Osteoblast (primary cell): ENCODE results near the gene GLI1. TPM values are rescaled to one million over a fixed set of nuclear protein-coding genes. Genes with fewer than 3 reads are reported as not detected.
A peak's percentile ranks its signal among the peaks of the same experiment; 100 is the strongest.

Source experiments
- DNase-seq: peaks from one replicate; pipeline ENCODE4 v3.0.0; 2011; ENCODE audit warnings: low spot score, mixed read lengths; ENCODE audit not compliant: insufficient read length; ENCODE audit errors: missing footprints
- H2AFZ ChIP-seq: 2 replicates; pipeline ENCODE4 v1.6.0; 2011; ENCODE audit warnings: mild to moderate bottlenecking, low read length
- H3K27ac ChIP-seq: 2 replicates; pipeline ENCODE4 v1.5.1; 2011; ENCODE audit warnings: mild to moderate bottlenecking, low read depth, low read length, moderate library complexity
- H3K27me3 ChIP-seq: 2 replicates; pipeline ENCODE4 v1.6.0; 2012; ENCODE audit warnings: mild to moderate bottlenecking, control low read depth, inconsistent platforms, low read length, moderate library complexity; ENCODE audit not compliant: insufficient read depth
- H3K36me3 ChIP-seq: 2 replicates; pipeline ENCODE4 v1.5.1; 2011; ENCODE audit warnings: mild to moderate bottlenecking, low read length, control low read depth, moderate library complexity; ENCODE audit not compliant: insufficient read depth
- H3K4me1 ChIP-seq: 2 replicates; pipeline ENCODE4 v1.5.1; 2011; ENCODE audit warnings: mild to moderate bottlenecking, low read length, control low read depth, moderate library complexity; ENCODE audit not compliant: insufficient read depth
- H3K4me2 ChIP-seq: 2 replicates; pipeline ENCODE4 v1.6.0; 2011; ENCODE audit warnings: mild to moderate bottlenecking, low read length; ENCODE audit not compliant: insufficient read depth
- H3K4me3 ChIP-seq: fragments of 200-600 bp; sonication (generic); 3 replicates; pipeline ENCODE4 v1.5.1; 2012; ENCODE audit warnings: mild to moderate bottlenecking, low read length, inconsistent platforms; ENCODE audit not compliant: insufficient read depth
- H3K79me2 ChIP-seq: 2 replicates; pipeline ENCODE4 v1.6.0; 2012; ENCODE audit warnings: mild to moderate bottlenecking, low read length, control low read depth, inconsistent platforms; ENCODE audit not compliant: insufficient read depth
- H3K9me3 ChIP-seq: 2 replicates; pipeline ENCODE4 v1.5.1; 2011; ENCODE audit warnings: low read depth, low read length, control low read depth
- H4K20me1 ChIP-seq: 2 replicates; pipeline ENCODE4 v1.6.0; 2012; ENCODE audit warnings: mild to moderate bottlenecking, low read length, control low read depth; ENCODE audit not compliant: insufficient read depth
- CTCF ChIP-seq: IDR thresholded peaks from 2 replicates; pipeline ENCODE4 v1.5.1; 2011; ENCODE audit warnings: mild to moderate bottlenecking, low read depth, low read length, moderate library complexity; ENCODE audit errors: extremely low read depth
- total RNA-seq: library from RNA; depleted of rRNA; stranded (reverse); fragments of >200 nt; gene quantifications from 2 replicates; pipeline ENCODE4 v1.2.3, GENCODE V29; 2012

The GLI1 gene
- total RNA-seq, 1 donor: 0.36 TPM

DNA sequence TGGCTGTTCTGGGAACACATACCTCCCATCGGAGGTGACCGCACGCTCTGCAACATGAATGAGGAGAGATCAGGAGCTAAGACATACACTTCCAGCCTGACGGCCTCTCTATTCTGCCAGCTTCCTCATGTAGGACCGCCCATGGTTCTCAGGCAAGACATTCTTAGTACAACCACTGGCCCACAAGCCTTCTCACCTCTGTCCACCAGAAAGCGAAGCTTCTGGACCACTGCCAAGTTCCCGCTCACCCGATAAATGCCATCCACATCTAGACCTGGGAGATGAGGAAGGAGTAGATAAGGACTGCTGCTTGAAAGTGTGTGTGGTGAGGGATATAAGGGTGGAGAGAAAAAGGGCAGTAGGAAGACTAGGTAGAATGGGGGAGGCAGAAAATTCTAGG lies 14.8 kb downstream of the GLI1 start:
- Histone ChIP-seq H3K27ac (no peak overlapping the region), H3K4me3 (no peak overlapping the region), H3K9me3 (no peaks in the 10 kb centered on the region), H2AFZ (no peak overlapping the region), H3K36me3 (no peaks in the 10 kb centered on the region), H4K20me1 (no peaks in the 10 kb centered on the region), H3K4me1 (no peaks in the 10 kb centered on the region), H3K79me2 (no peaks in the 10 kb centered on the region), H3K27me3 (peaks cover 79% of the 10 kb centered on the region), H3K4me2 (no peak overlapping the region)
- no peak for DNase-seq
- TF ChIP-seq CTCF: no peak

DNA sequence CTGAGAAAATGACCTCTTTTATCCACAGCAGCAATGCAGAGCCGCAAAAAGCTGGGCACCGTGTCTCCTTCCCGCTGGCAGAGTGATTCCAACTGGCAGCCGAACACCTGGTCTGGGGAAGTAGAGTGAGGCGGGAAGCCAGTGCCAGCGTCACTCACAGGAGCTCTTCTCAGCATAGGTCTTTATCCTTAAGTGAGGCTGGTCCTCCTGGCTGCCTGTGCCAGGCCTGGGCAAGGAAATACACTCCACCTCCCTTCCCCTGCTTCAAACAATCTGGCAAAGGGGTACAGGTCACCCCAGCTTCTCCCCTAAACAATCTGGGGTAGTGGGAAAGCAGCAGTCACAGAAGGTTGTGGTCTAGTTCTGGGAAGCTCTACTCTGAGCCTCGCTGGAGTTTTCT lies 15.3 kb downstream of the GLI1 start:
- TF ChIP-seq CTCF: no peak
- H3K36me3 ChIP-seq: no peaks in the 10 kb centered on the region
- H3K27me3 ChIP-seq: peaks cover 79% of the 10 kb centered on the region
- no peaks in the 10 kb centered on the region for H3K79me2 ChIP-seq
- H3K27ac ChIP-seq: no peak overlapping the region
- no peaks in the 10 kb centered on the region for H3K9me3 ChIP-seq
- no peak overlapping the region for H3K4me3 ChIP-seq
- no peak overlapping the region for H2AFZ ChIP-seq
- H3K4me2 ChIP-seq: no peak overlapping the region
- no peaks in the 10 kb centered on the region for H4K20me1 ChIP-seq
- peak; percentile 76 for DNase-seq
- H3K4me1 ChIP-seq: no peaks in the 10 kb centered on the region

DNA sequence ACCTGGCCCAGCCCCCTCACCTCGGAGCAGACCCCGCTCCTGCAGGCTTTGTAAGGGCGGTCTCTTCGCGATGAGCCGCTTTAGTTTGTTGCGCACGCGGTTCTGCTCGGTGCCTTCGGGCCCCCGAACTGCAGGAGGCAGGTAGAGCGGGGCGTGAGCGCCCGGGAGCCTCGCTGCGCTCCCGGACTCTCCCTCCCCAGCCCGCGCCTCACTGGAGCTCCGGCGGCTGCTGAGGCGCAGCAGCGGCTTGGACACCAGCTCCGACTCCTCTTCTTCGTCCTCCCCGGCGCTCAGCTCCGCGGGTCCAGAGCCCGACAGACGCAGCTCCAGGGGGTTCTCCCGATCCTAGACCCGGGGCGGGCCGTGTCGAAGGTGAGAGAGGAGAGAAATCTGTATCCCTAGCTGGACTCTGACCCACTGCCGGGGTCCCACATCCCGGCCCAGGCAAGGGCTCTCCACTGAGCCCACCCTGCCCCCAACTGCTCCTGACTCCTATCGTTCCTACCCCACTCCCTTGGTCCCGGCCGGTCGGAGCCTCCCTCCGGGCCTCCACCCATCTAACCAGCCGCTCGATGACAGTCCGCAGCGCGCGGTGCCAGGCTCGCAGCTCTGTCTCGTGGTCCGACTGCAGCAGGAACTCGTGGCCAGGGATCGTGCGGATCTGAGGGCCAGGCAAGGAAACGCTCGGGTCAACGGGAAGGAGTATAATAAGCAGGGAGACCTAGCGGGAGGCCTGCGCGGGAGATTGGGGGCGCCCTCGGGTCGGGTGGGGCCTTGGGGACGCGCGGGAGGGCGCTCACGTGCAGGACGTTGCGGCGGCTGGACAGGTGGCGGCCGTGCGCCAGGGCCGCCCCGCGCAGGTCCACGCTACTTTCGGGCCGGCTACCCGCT lies 15.9 kb downstream of the GLI1 start:
- no peak for TF ChIP-seq CTCF
- no peaks in the 10 kb centered on the region for H3K9me3 ChIP-seq
- peak overlapping the region; percentile 16 for H3K4me3 ChIP-seq
- no peaks in the 10 kb centered on the region for H3K79me2 ChIP-seq
- peaks cover 78% of the 10 kb centered on the region for H3K27me3 ChIP-seq
- peak overlapping the region; percentile 55 for H3K4me2 ChIP-seq
- no peaks in the 10 kb centered on the region for H3K4me1 ChIP-seq
- peak; percentile 87 for DNase-seq
- H3K36me3 ChIP-seq: no peaks in the 10 kb centered on the region
- no peaks in the 10 kb centered on the region for H4K20me1 ChIP-seq
- no peak overlapping the region for H2AFZ ChIP-seq
- no peak overlapping the region for H3K27ac ChIP-seq

GRCh38 chr12:57476162-57476992 lies 16.8 kb downstream of the GLI1 start:
- peak overlapping the region; percentile 55 for H3K4me2 ChIP-seq
- no peaks in the 10 kb centered on the region for H3K79me2 ChIP-seq
- peaks cover 85% of the 10 kb centered on the region for H3K27me3 ChIP-seq
- H3K27ac ChIP-seq: no peak overlapping the region
- H3K36me3 ChIP-seq: no peaks in the 10 kb centered on the region
- DNase-seq: peak; percentile 76
- H4K20me1 ChIP-seq: no peaks in the 10 kb centered on the region
- H2AFZ ChIP-seq: no peak overlapping the region
- H3K4me3 ChIP-seq: no peak overlapping the region
- no peak for TF ChIP-seq CTCF
- H3K9me3 ChIP-seq: no peaks in the 10 kb centered on the region
- H3K4me1 ChIP-seq: no peaks in the 10 kb centered on the region
